ENCODE results near the gene TOM1L2.

Gene TOM1L2

GRCh38 chr17:17806611-17807274, 165.5 kb downstream of the TOM1L2 start:
- DNase-seq (ENCODE audit: low read depth) = no peak

GRCh38 chr17:17806035-17806434, 166.2 kb downstream of the TOM1L2 start:
- DNase-seq (ENCODE audit: low read depth) = no peak

GRCh38 chr17:17805575-17805974, 166.6 kb downstream of the TOM1L2 start:
- no peak for DNase-seq (ENCODE audit: low read depth)

- DNase-seq (ENCODE audit: low read depth) = no peak
Observed at GRCh38 chr17:17804007-17804406, 168.2 kb downstream of the TOM1L2 start.

- DNase-seq (ENCODE audit: low read depth) = no peak
Observed at GRCh38 chr17:17801800-17802481, 170.3 kb downstream of the TOM1L2 start.

- DNase-seq (ENCODE audit: low read depth) = no peak
Observed at GRCh38 chr17:17800504-17801021, 171.6 kb downstream of the TOM1L2 start.

- DNase-seq (ENCODE audit: low read depth) = no peak
Observed at GRCh38 chr17:17798573-17799255, 173.5 kb downstream of the TOM1L2 start.

- no peak for DNase-seq (ENCODE audit: low read depth)
Observed at GRCh38 chr17:17798010-17798556, 174.1 kb downstream of the TOM1L2 start.

- no peak for DNase-seq (ENCODE audit: low read depth)
Observed at GRCh38 chr17:17797119-17797809, 174.9 kb downstream of the TOM1L2 start.

GRCh38 chr17:17796787-17797061, 175.5 kb downstream of the TOM1L2 start:
- no peak for DNase-seq (ENCODE audit: low read depth)

- no peak for DNase-seq (ENCODE audit: low read depth)
Observed at GRCh38 chr17:17795946-17796786, 176.0 kb downstream of the TOM1L2 start.

- DNase-seq (ENCODE audit: low read depth) = no peak
Observed at GRCh38 chr17:17795296-17795695, 176.9 kb downstream of the TOM1L2 start.

GRCh38 chr17:17794382-17794781, 177.8 kb downstream of the TOM1L2 start:
- no peak for DNase-seq (ENCODE audit: low read depth)
